H1 (cell line): ENCODE data around the gene PPP1R3F. TPM values are rescaled to one million over a fixed set of nuclear protein-coding genes. Genes with fewer than 3 reads are reported as not detected.

Source experiments
- CTCF ChIA-PET: fragments of 300-600 bp; sonication (Branson Sonifier 250); formaldehyde crosslinking; loops from one replicate; lab custom pipeline; 2021; ENCODE audit not compliant: partially characterized antibody; lab: Charles Lee
- POLR2A ChIA-PET: fragments of 300-600 bp; sonication (Branson Sonifier 250); formaldehyde crosslinking; loops from one replicate; lab custom pipeline; 2021; ENCODE audit warnings: inconsistent platforms; ENCODE audit not compliant: partially characterized antibody; lab: Charles Lee
- DNase-seq, 2 experiments: peaks; one replicate each; pipeline versions ENCODE4 v3.0.0 to v3.0.0-alpha.2; 2010 to 2022; ENCODE audit warnings: low spot score in 2 of 2, low read depth in 1 of 2, mixed read lengths in 1 of 2
- FAIRE-seq: peaks from 2 replicates; lab custom pipeline; 2011; peaks lifted over from hg19 to GRCh38; lab: Jason Lieb, UNC
- H2AFZ ChIP-seq: 2 replicates; pipeline ENCODE4 v1.8.1; 2012; ENCODE audit warnings: low read length, inconsistent platforms
- H2AK5ac ChIP-seq: 2 replicates; pipeline ENCODE4 v1.6.1; 2013; ENCODE audit warnings: low read depth, low read length
- H2BK120ac ChIP-seq: replicated peaks from 2 replicates; pipeline ENCODE3; 2013; ENCODE audit warnings: low read depth, low read length, inconsistent platforms
- H2BK12ac ChIP-seq: 2 replicates; pipeline ENCODE4 v1.6.1; 2013; ENCODE audit warnings: low read depth, low read length
- H2BK15ac ChIP-seq: 2 replicates; pipeline ENCODE4 v1.6.1; 2013; ENCODE audit warnings: low read length
- H2BK20ac ChIP-seq: 2 replicates; pipeline ENCODE4 v1.6.1; 2013; ENCODE audit warnings: low read length
- H2BK5ac ChIP-seq: 2 replicates; pipeline ENCODE4 v1.6.1; 2013; ENCODE audit warnings: low read depth, low read length
- H3K14ac ChIP-seq: 2 replicates; pipeline ENCODE4 v1.6.1; 2013; ENCODE audit warnings: inconsistent platforms; ENCODE audit not compliant: insufficient read length
- H3K18ac ChIP-seq: 2 replicates; pipeline ENCODE4 v1.6.1; 2013; ENCODE audit warnings: low read length; ENCODE audit errors: extremely low read depth
- H3K23ac ChIP-seq: 2 replicates; pipeline ENCODE4 v1.6.1; 2013; ENCODE audit warnings: inconsistent platforms; ENCODE audit not compliant: insufficient read length
- H3K23me2 ChIP-seq: 2 replicates; pipeline ENCODE4 v1.6.1; 2013; ENCODE audit warnings: low read depth, low read length
- H3K27ac ChIP-seq: 2 replicates; pipeline ENCODE4 v1.6.1; 2011; ENCODE audit warnings: low read depth, low read length, inconsistent platforms
- H3K27me3 ChIP-seq, 4 experiments: replicated peaks in 1 of 4; 1 replicate in 1 of 4; 2 replicates in 3 of 4; pipeline versions ENCODE4 v1.6.1 to v1.8.1; 2011 to 2013; ENCODE audit warnings: low read length in 3 of 4, mild to moderate bottlenecking in 3 of 4, inconsistent platforms in 2 of 4, mixed read lengths in 2 of 4, moderate library complexity in 1 of 4; ENCODE audit not compliant: control insufficient read depth in 3 of 4, insufficient read depth in 3 of 4; ENCODE audit errors: extremely low read depth in 1 of 4
- H3K36me3 ChIP-seq, 4 experiments: 2 replicates each; pipeline versions ENCODE4 v1.6.1 to v1.8.1; 2011 to 2013; ENCODE audit warnings: mild to moderate bottlenecking in 4 of 4, low read length in 3 of 4, moderate library complexity in 2 of 4, control low read depth in 1 of 4, inconsistent platforms in 1 of 4; ENCODE audit not compliant: insufficient read depth in 4 of 4, control insufficient read depth in 2 of 4
- H3K4ac ChIP-seq: replicated peaks from 2 replicates; pipeline ENCODE3; 2013; ENCODE audit warnings: low read length, low read depth, mixed read lengths, inconsistent platforms; ENCODE audit not compliant: insufficient read length
- H3K4me1 ChIP-seq, 4 experiments: replicated peaks in 1 of 4; 1 replicate in 1 of 4; 2 replicates in 3 of 4; pipeline versions ENCODE4 v1.6.1 to v1.8.1; 2011 to 2013; ENCODE audit warnings: low read length in 3 of 4, inconsistent platforms in 2 of 4, mixed read lengths in 1 of 4; ENCODE audit not compliant: insufficient read depth in 4 of 4, control insufficient read depth in 3 of 4
- H3K4me2 ChIP-seq, 2 experiments: 2 replicates each; pipeline versions ENCODE4 v1.6.1 to v1.8.1; 2011 to 2013; ENCODE audit warnings: low read depth in 2 of 2, low read length in 2 of 2, control low read depth in 1 of 2, inconsistent platforms in 1 of 2, mild to moderate bottlenecking in 1 of 2; ENCODE audit not compliant: insufficient read depth in 1 of 2
- H3K4me3 ChIP-seq, 4 experiments: fragments of 200-600, 300-600 bp in 1 of 4; sonication (generic), shearing (Covaris generic), sonication (Bioruptor Twin) in 1 of 4; 2 replicates each; pipeline versions ENCODE4 v1.5.1 to v1.8.1; 2011 to 2016; ENCODE audit warnings: low read length in 4 of 4, low read depth in 3 of 4, control low read depth in 2 of 4, inconsistent platforms in 2 of 4, mild to moderate bottlenecking in 2 of 4, mixed read lengths in 1 of 4, moderate library complexity in 1 of 4; ENCODE audit not compliant: insufficient read depth in 2 of 4; ENCODE audit errors: extremely low read depth in 1 of 4
- H3K56ac ChIP-seq: replicated peaks from 2 replicates; pipeline ENCODE3; 2013; ENCODE audit warnings: low read depth, mild to moderate bottlenecking, mixed read lengths, low read length, inconsistent platforms; ENCODE audit not compliant: insufficient read length
- H3K79me1 ChIP-seq: 2 replicates; pipeline ENCODE4 v1.6.1; 2013; ENCODE audit warnings: low read depth, low read length, control low read depth
- H3K79me2 ChIP-seq, 2 experiments: 2 replicates each; pipeline versions ENCODE4 v1.6.1 to v1.8.1; 2012 to 2013; ENCODE audit warnings: low read length in 2 of 2, mild to moderate bottlenecking in 2 of 2, inconsistent platforms in 1 of 2; ENCODE audit not compliant: insufficient read depth in 2 of 2, control insufficient read depth in 1 of 2
- H3K9ac ChIP-seq, 4 experiments: replicated peaks in 1 of 4; 1 replicate in 1 of 4; 2 replicates in 3 of 4; pipeline versions ENCODE4 v1.6.1 to v1.8.1; 2011 to 2013; ENCODE audit warnings: low read depth in 3 of 4, low read length in 3 of 4, control low read depth in 2 of 4, mild to moderate bottlenecking in 2 of 4, moderate library complexity in 2 of 4, inconsistent platforms in 1 of 4; ENCODE audit errors: extremely low read depth in 1 of 4
- H3K9me3 ChIP-seq, 2 experiments: 2 replicates each; pipeline versions ENCODE4 v1.6.1 to v1.8.1; 2012 to 2013; ENCODE audit warnings: mild to moderate bottlenecking in 2 of 2, moderate library complexity in 2 of 2, control low read depth in 1 of 2, inconsistent platforms in 1 of 2, low read depth in 1 of 2, low read length in 1 of 2, mixed read lengths in 1 of 2; ENCODE audit not compliant: insufficient read depth in 2 of 2
- H4K20me1 ChIP-seq, 2 experiments: replicated peaks in 1 of 2; 2 replicates each; pipeline versions ENCODE3 to v1.8.1; 2011 to 2013; ENCODE audit warnings: inconsistent platforms in 2 of 2, low read length in 2 of 2, mild to moderate bottlenecking in 1 of 2; ENCODE audit not compliant: insufficient read depth in 2 of 2, control insufficient read depth in 1 of 2
- H4K5ac ChIP-seq: 2 replicates; pipeline ENCODE4 v1.6.1; 2013; ENCODE audit warnings: low read length, low read depth, mixed read lengths, inconsistent platforms; ENCODE audit not compliant: insufficient read length
- H4K8ac ChIP-seq: 2 replicates; pipeline ENCODE4 v1.8.0; 2013; ENCODE audit warnings: mild to moderate bottlenecking, moderate library complexity, low read length, inconsistent platforms; ENCODE audit not compliant: insufficient read depth; ENCODE audit errors: extremely low read depth
- H4K91ac ChIP-seq: replicated peaks from 2 replicates; pipeline ENCODE3; 2013; ENCODE audit warnings: low read length, mixed read lengths, inconsistent platforms; ENCODE audit not compliant: insufficient read length
- CBX8 ChIP-seq: fragments of 300-800, 300-1000 bp; sonication (generic); IDR thresholded peaks from 2 replicates; pipeline ENCODE4 v1.7.1; 2016; ENCODE audit warnings: low read depth, low read length, borderline replicate concordance
- JUN ChIP-seq: IDR thresholded peaks from 2 replicates; pipeline ENCODE4 v1.6.1; 2011; ENCODE audit warnings: low read depth, mild to moderate bottlenecking, improper control_type of control experiment, low read length
- POLR2AphosphoS5 ChIP-seq: IDR thresholded peaks from 2 replicates; pipeline ENCODE4 v1.6.1; 2011; ENCODE audit warnings: low read depth, low read length
- RBBP5 ChIP-seq: IDR thresholded peaks from 2 replicates; pipeline ENCODE4 v1.7.1; 2012; ENCODE audit warnings: low read depth, mild to moderate bottlenecking, inconsistent platforms, low read length, moderate library complexity, borderline replicate concordance
- SIRT6 ChIP-seq: IDR thresholded peaks from one replicate; pipeline ENCODE4 v1.7.1; 2012; ENCODE audit warnings: low read length, inconsistent platforms
- SIX5 ChIP-seq: IDR thresholded peaks from 2 replicates; pipeline ENCODE4 v1.6.1; 2011; ENCODE audit warnings: mild to moderate bottlenecking, low read depth, low read length
- SP4 ChIP-seq: IDR thresholded peaks from 2 replicates; pipeline ENCODE4 v1.6.1; 2012; ENCODE audit warnings: low read length, inconsistent platforms
- SRF ChIP-seq: IDR thresholded peaks from 2 replicates; pipeline ENCODE4 v1.6.1; 2011; ENCODE audit warnings: mild to moderate bottlenecking, low read depth, low read length, moderate library complexity
- SUZ12 ChIP-seq: fragments of 200-600 bp; sonication (generic); IDR thresholded peaks from 2 replicates; pipeline ENCODE4 v1.6.1; 2012; ENCODE audit warnings: mild to moderate bottlenecking, inconsistent platforms, low read length, moderate library complexity, mixed read lengths
- WGBS, 2 experiments: shearing (Covaris generic) in 1 of 2; methylation state at CpG; one replicate each; pipeline versions ENCODE4 v1.1.6 to v1.1.7; 2013 to 2015; ENCODE audit warnings: low lambda C conversion rate in 2 of 2, mixed read lengths in 2 of 2, inconsistent platforms in 1 of 2, low coverage in 1 of 2, missing lambda C conversion rate in 1 of 2; ENCODE audit not compliant: insufficient replicate concordance in 2 of 2, insufficient coverage in 1 of 2, insufficient read length in 1 of 2; ENCODE audit errors: extremely low coverage in 1 of 2, missing lambda C conversion rate in 1 of 2; 5-methylcytosine and 5-hydroxymethylcytosine counted together
- polyA plus RNA-seq, 7 experiments: library from polyadenylated mRNA; depleted of rRNA in 3 of 7; stranded (reverse) in 5 of 7; unstranded in 2 of 7; fragments of >200 nt in 5 of 7; fragments of 200-250 nt in 2 of 7; gene quantifications; 1 replicate in 5 of 7; 2 replicates in 1 of 7; 4 replicates in 1 of 7; pipeline versions ENCODE4 v1.2.1 to v1.2.3, GENCODE V29; 2011 to 2013; ENCODE audit warnings: missing spikeins in 2 of 7, mixed read lengths in 2 of 7
- total RNA-seq: library from RNA; stranded (reverse); fragmentation: NEBNext Ultra II Directional; extraction: Animal tissue kit (Norgen Biotek cat#: 25700); gene quantifications from 2 replicates; pipeline ENCODE4 v1.2.1, GENCODE V29; 2021
- TF ChIP-seq, protein P1 (sequence below): IDR thresholded peaks from 2 replicates; pipeline ENCODE4 v1.6.1; 2012; ENCODE audit warnings: low read length, inconsistent platforms
- TF ChIP-seq, protein P2 (sequence below): IDR thresholded peaks from 2 replicates; pipeline ENCODE4 v1.6.1; 2011; ENCODE audit warnings: low read length, improper control_type of control experiment
- TF ChIP-seq, protein P3 (sequence below): IDR thresholded peaks from 2 replicates; pipeline ENCODE4 v1.6.1; 2012; ENCODE audit warnings: inconsistent platforms

Gene PPP1R3F
- total and polyA plus RNA-seq, 2 of the 8 experiments (the other 6 are each of a cell fraction or from before 2014, with no cell fraction given): 5.1 to 6.8 TPM

DNA sequence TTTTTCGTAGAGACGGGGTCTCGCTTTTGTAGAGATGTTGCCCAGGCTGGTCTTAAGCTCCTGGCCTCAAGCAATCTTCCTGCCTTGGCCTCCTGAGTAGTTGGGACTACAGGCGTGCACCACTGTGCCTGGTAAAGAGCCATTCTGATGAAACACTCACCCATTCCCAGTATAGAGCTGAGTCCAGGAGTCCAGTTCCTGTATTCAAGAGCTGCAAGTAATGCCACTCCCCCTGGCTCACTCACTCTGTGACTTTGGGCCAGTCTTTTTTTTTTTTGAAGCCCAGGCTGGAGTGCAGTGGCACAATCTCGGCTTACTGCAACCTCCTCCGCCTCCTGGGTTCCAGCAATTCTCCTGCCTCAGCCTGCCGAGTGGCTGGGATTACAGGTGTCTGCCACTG, 30.9 kb upstream of the PPP1R3F start:
- Histone ChIP-seq H3K27me3 (no peaks in the 10 kb centered on the region), H3K9me3 (no peaks in the 10 kb centered on the region), H3K27ac (no peak overlapping the region), H3K14ac (no peak overlapping the region), H3K18ac (no peak overlapping the region), H4K8ac (no peak overlapping the region), H2BK5ac (no peak overlapping the region), H4K5ac (no peak overlapping the region), H2BK120ac (no peak overlapping the region), H2BK20ac (no peak overlapping the region), H4K20me1 (no peaks in the 10 kb centered on the region), H2AFZ (no peak overlapping the region), H3K9ac (no peak overlapping the region), H3K23me2 (peaks cover 2% of the 10 kb centered on the region; the same call in 1 of the 2 replicates), H3K36me3 (no peaks in the 10 kb centered on the region; a peak in 1 of 8 replicates), H3K79me2 (no peaks in the 10 kb centered on the region), H3K4me2 (no peak overlapping the region), H3K4ac (no peak overlapping the region), H3K4me1 (no peaks in the 10 kb centered on the region), H2AK5ac (no peak overlapping the region), H3K79me1 (no peaks in the 10 kb centered on the region), H4K91ac (no peak overlapping the region), H3K56ac (no peak overlapping the region), H3K23ac (no peak overlapping the region), H3K4me3 (no peak overlapping the region), H2BK15ac (no peak overlapping the region), H2BK12ac (no peak overlapping the region)
- ChIA-PET CTCF (no interaction called here), POLR2A (interaction anchor here (1.2 kb wide), 1 partner anchor 10 kb away, joined by 3 read pairs; no protein-coding TSS in a partner anchor)
- FAIRE-seq (no peak), DNase-seq (no peak)
- WGBS, 2 experiments: 96% methylated on average over 3 of the region's 7 CpGs; no CpG with 5 or more reads in 1 of the 2 experiments
- TF ChIP-seq POLR2AphosphoS5 (no peak), SRF (no peak), RBBP5 (no peak), SUZ12 (no peak), SIX5 (no peak), JUN (no peak), SIRT6 (no peak), SP4 (no peak), CBX8 (no peak)
- TF ChIP-seq, protein P1, sequence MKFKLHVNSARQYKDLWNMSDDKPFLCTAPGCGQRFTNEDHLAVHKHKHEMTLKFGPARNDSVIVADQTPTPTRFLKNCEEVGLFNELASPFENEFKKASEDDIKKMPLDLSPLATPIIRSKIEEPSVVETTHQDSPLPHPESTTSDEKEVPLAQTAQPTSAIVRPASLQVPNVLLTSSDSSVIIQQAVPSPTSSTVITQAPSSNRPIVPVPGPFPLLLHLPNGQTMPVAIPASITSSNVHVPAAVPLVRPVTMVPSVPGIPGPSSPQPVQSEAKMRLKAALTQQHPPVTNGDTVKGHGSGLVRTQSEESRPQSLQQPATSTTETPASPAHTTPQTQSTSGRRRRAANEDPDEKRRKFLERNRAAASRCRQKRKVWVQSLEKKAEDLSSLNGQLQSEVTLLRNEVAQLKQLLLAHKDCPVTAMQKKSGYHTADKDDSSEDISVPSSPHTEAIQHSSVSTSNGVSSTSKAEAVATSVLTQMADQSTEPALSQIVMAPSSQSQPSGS: no peak
- TF ChIP-seq, protein P2, sequence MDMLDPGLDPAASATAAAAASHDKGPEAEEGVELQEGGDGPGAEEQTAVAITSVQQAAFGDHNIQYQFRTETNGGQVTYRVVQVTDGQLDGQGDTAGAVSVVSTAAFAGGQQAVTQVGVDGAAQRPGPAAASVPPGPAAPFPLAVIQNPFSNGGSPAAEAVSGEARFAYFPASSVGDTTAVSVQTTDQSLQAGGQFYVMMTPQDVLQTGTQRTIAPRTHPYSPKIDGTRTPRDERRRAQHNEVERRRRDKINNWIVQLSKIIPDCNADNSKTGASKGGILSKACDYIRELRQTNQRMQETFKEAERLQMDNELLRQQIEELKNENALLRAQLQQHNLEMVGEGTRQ: no peak
- TF ChIP-seq, protein P3, sequence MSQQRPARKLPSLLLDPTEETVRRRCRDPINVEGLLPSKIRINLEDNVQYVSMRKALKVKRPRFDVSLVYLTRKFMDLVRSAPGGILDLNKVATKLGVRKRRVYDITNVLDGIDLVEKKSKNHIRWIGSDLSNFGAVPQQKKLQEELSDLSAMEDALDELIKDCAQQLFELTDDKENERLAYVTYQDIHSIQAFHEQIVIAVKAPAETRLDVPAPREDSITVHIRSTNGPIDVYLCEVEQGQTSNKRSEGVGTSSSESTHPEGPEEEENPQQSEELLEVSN: no peak
